Trophoblast cell (in vitro differentiated cells and primary cell): ENCODE results near the gene TPSAB1.

Experiments
- DNase-seq, 2 donors: peaks; one replicate each; pipeline ENCODE4 v3.0.0-alpha.2; 2016
- H2AFZ ChIP-seq: 2 replicates; pipeline ENCODE4 v1.6.1; 2013; ENCODE audit warnings: low read length, moderate library complexity, mild to moderate bottlenecking; ENCODE audit not compliant: insufficient read depth, poor library complexity
- H2AK5ac ChIP-seq: 2 replicates; pipeline ENCODE4 v1.6.1; 2013; ENCODE audit warnings: mild to moderate bottlenecking, low read length
- H2BK120ac ChIP-seq: 2 replicates; pipeline ENCODE4 v1.6.1; 2013; ENCODE audit warnings: low read length, mild to moderate bottlenecking, moderate library complexity; ENCODE audit not compliant: insufficient read depth, poor library complexity
- H2BK12ac ChIP-seq: 2 replicates; pipeline ENCODE4 v1.6.1; 2013; ENCODE audit warnings: mild to moderate bottlenecking, low read length, moderate library complexity
- H2BK5ac ChIP-seq: 2 replicates; pipeline ENCODE4 v1.6.1; 2013; ENCODE audit warnings: low read length, low read depth, moderate library complexity, mild to moderate bottlenecking; ENCODE audit not compliant: poor library complexity
- H3K14ac ChIP-seq: 2 replicates; pipeline ENCODE4 v1.6.1; 2013; ENCODE audit warnings: mild to moderate bottlenecking, low read length
- H3K18ac ChIP-seq: 2 replicates; pipeline ENCODE4 v1.6.1; 2013; ENCODE audit warnings: mild to moderate bottlenecking, low read length
- H3K23ac ChIP-seq: 2 replicates; pipeline ENCODE4 v1.6.1; 2013; ENCODE audit warnings: low read length
- H3K27ac ChIP-seq: 2 replicates; pipeline ENCODE4 v1.5.1; 2013; ENCODE audit warnings: low read depth, mild to moderate bottlenecking, inconsistent platforms, low read length, moderate library complexity
- H3K27me3 ChIP-seq: 2 replicates; pipeline ENCODE4 v1.6.1; 2013; ENCODE audit warnings: inconsistent platforms, mild to moderate bottlenecking, low read length, moderate library complexity; ENCODE audit not compliant: insufficient read depth
- H3K36me3 ChIP-seq, 2 experiments: 1 replicate in 1 of 2; 2 replicates in 1 of 2; pipeline ENCODE4 v1.6.1; 2013; ENCODE audit warnings: low read length in 2 of 2, mild to moderate bottlenecking in 2 of 2, moderate library complexity in 1 of 2; ENCODE audit not compliant: insufficient read depth in 2 of 2, control insufficient read depth in 1 of 2
- H3K4ac ChIP-seq: 2 replicates; pipeline ENCODE4 v1.6.1; 2013; ENCODE audit warnings: low read depth, mild to moderate bottlenecking, low read length, moderate library complexity
- H3K4me1 ChIP-seq, 2 experiments: 1 replicate in 1 of 2; 2 replicates in 1 of 2; pipeline ENCODE4 v1.6.1; 2013; ENCODE audit warnings: low read length in 2 of 2, mild to moderate bottlenecking in 2 of 2, moderate library complexity in 1 of 2; ENCODE audit not compliant: insufficient read depth in 2 of 2, control insufficient read depth in 1 of 2
- H3K4me2 ChIP-seq: 2 replicates; pipeline ENCODE4 v1.6.1; 2013; ENCODE audit warnings: inconsistent platforms, mild to moderate bottlenecking, low read length, moderate library complexity
- H3K4me3 ChIP-seq: 2 replicates; pipeline ENCODE4 v1.5.1; 2013; ENCODE audit warnings: mild to moderate bottlenecking, low read depth, low read length, inconsistent platforms
- H3K79me1 ChIP-seq: one replicate; pipeline ENCODE4 v1.6.1; 2013; ENCODE audit warnings: low read length
- H3K79me2 ChIP-seq: 2 replicates; pipeline ENCODE4 v1.6.1; 2013; ENCODE audit warnings: low read length, mild to moderate bottlenecking; ENCODE audit not compliant: control insufficient read depth, insufficient read depth, poor library complexity
- H3K9ac ChIP-seq: 2 replicates; pipeline ENCODE4 v1.6.1; 2013; ENCODE audit warnings: mild to moderate bottlenecking, low read length
- H3K9me3 ChIP-seq: 2 replicates; pipeline ENCODE4 v1.6.1; 2013; ENCODE audit warnings: low read depth, mild to moderate bottlenecking, control low read depth, inconsistent platforms, low read length; ENCODE audit not compliant: insufficient read depth
- H4K12ac ChIP-seq: 2 replicates; pipeline ENCODE4 v1.6.1; 2013; ENCODE audit warnings: low read depth, mild to moderate bottlenecking, low read length, moderate library complexity
- H4K8ac ChIP-seq: 2 replicates; pipeline ENCODE4 v1.6.1; 2013; ENCODE audit warnings: low read depth, mild to moderate bottlenecking, low read length, moderate library complexity
- H4K91ac ChIP-seq: one replicate; pipeline ENCODE4 v1.6.1; 2013; ENCODE audit warnings: low read depth, mild to moderate bottlenecking, low read length, moderate library complexity
- WGBS: extraction: QIAGEN DNeasy Blood & Tissue Kit; methylation state at CpG from one replicate; pipeline ENCODE4 v1.1.7; 2013; ENCODE audit warnings: missing lambda C conversion rate; ENCODE audit not compliant: insufficient read length, insufficient coverage; ENCODE audit errors: extremely low coverage; 5-methylcytosine and 5-hydroxymethylcytosine counted together

The TPSAB1 gene

GRCh38 chr16:1220098-1220728, 20.3 kb upstream of the TPSAB1 start:
- H4K91ac ChIP-seq, result no peak overlapping the region
- H3K14ac ChIP-seq, result no peak overlapping the region
- H3K79me2 ChIP-seq, result no peaks in the 10 kb centered on the region
- no peak for DNase-seq
- H3K4me3 ChIP-seq, result no peak overlapping the region
- no peak overlapping the region for H2AK5ac ChIP-seq
- peaks cover 2% of the 10 kb centered on the region for H3K9me3 ChIP-seq
- H3K27ac ChIP-seq, result no peak overlapping the region
- no peak overlapping the region for H3K4me2 ChIP-seq
- no peaks in the 10 kb centered on the region for H3K27me3 ChIP-seq
- no peak overlapping the region for H4K8ac ChIP-seq
- H3K79me1 ChIP-seq, result no peaks in the 10 kb centered on the region
- H3K18ac ChIP-seq, result no peak overlapping the region
- no peak overlapping the region for H4K12ac ChIP-seq
- no peak overlapping the region for H2BK12ac ChIP-seq
- H2AFZ ChIP-seq, result no peak overlapping the region
- no peak overlapping the region for H3K4ac ChIP-seq
- no peak overlapping the region for H2BK120ac ChIP-seq
- H3K36me3 ChIP-seq, result no peaks in the 10 kb centered on the region
- no peak overlapping the region for H2BK5ac ChIP-seq
- H3K23ac ChIP-seq, result no peak overlapping the region
- no peak overlapping the region for H3K9ac ChIP-seq
- WGBS, result no CpG with 5 or more reads among the region's 55 CpGs
- H3K4me1 ChIP-seq, result no peaks in the 10 kb centered on the region

GRCh38 chr16:1220841-1221627, 19.5 kb upstream of the TPSAB1 start:
- no peak overlapping the region for H2BK120ac ChIP-seq
- H3K4me2 ChIP-seq, result no peak overlapping the region
- no peaks in the 10 kb centered on the region for H3K79me2 ChIP-seq
- no peak overlapping the region for H3K18ac ChIP-seq
- H3K4me3 ChIP-seq, result peak overlapping the region; percentile 18
- H3K27me3 ChIP-seq, result no peaks in the 10 kb centered on the region
- H3K9me3 ChIP-seq, result peaks cover 2% of the 10 kb centered on the region
- no peak overlapping the region for H2BK5ac ChIP-seq
- no peaks in the 10 kb centered on the region for H3K4me1 ChIP-seq
- no peak overlapping the region for H3K14ac ChIP-seq
- no peak for DNase-seq
- H3K36me3 ChIP-seq, result no peaks in the 10 kb centered on the region
- no peak overlapping the region for H3K9ac ChIP-seq
- H2AFZ ChIP-seq, result no peak overlapping the region
- no peak overlapping the region for H4K8ac ChIP-seq
- H3K4ac ChIP-seq, result no peak overlapping the region
- H4K91ac ChIP-seq, result no peak overlapping the region
- no peak overlapping the region for H2BK12ac ChIP-seq
- H3K23ac ChIP-seq, result no peak overlapping the region
- no CpG with 5 or more reads among the region's 48 CpGs for WGBS
- H3K79me1 ChIP-seq, result no peaks in the 10 kb centered on the region
- no peak overlapping the region for H4K12ac ChIP-seq
- H2AK5ac ChIP-seq, result no peak overlapping the region
- no peak overlapping the region for H3K27ac ChIP-seq

GRCh38 chr16:1221628-1222552, 18.6 kb upstream of the TPSAB1 start:
- Histone ChIP-seq H2BK5ac (no peak overlapping the region), H3K18ac (no peak overlapping the region), H3K23ac (no peak overlapping the region), H3K4me2 (no peak overlapping the region), H3K79me1 (no peaks in the 10 kb centered on the region), H2BK120ac (no peak overlapping the region), H3K4me1 (no peaks in the 10 kb centered on the region), H2AK5ac (no peak overlapping the region), H3K9ac (no peak overlapping the region), H3K27me3 (no peaks in the 10 kb centered on the region), H4K91ac (no peak overlapping the region), H3K4ac (no peak overlapping the region), H3K27ac (no peak overlapping the region), H3K4me3 (no peak overlapping the region), H3K79me2 (no peaks in the 10 kb centered on the region), H3K9me3 (peaks cover 2% of the 10 kb centered on the region), H2AFZ (no peak overlapping the region), H3K36me3 (no peaks in the 10 kb centered on the region), H4K12ac (no peak overlapping the region), H2BK12ac (no peak overlapping the region), H3K14ac (no peak overlapping the region), H4K8ac (no peak overlapping the region)
- no peak for DNase-seq
- WGBS, result no CpG with 5 or more reads among the region's 40 CpGs

- Histone ChIP-seq H2BK120ac (no peak overlapping the region), H4K91ac (no peak overlapping the region), H3K9ac (no peak overlapping the region), H3K79me1 (no peaks in the 10 kb centered on the region), H2AK5ac (no peak overlapping the region), H3K4me2 (no peak overlapping the region), H3K14ac (no peak overlapping the region), H3K79me2 (no peaks in the 10 kb centered on the region), H3K27ac (no peak overlapping the region), H3K4me1 (no peaks in the 10 kb centered on the region), H3K18ac (no peak overlapping the region), H2BK5ac (no peak overlapping the region), H3K4me3 (no peak overlapping the region), H4K8ac (no peak overlapping the region), H4K12ac (no peak overlapping the region), H2BK12ac (no peak overlapping the region), H3K23ac (no peak overlapping the region), H3K4ac (no peak overlapping the region), H3K27me3 (no peaks in the 10 kb centered on the region), H2AFZ (no peak overlapping the region), H3K36me3 (no peaks in the 10 kb centered on the region), H3K9me3 (peaks cover 2% of the 10 kb centered on the region)
- DNase-seq, result no peak
- WGBS, result no CpG with 5 or more reads among the region's 25 CpGs
These were observed 17.8 kb upstream of the TPSAB1 start for GRCh38 chr16:1222553-1223354.
